ENCODE data around the gene DLGAP4.

Gene DLGAP4, protein sequence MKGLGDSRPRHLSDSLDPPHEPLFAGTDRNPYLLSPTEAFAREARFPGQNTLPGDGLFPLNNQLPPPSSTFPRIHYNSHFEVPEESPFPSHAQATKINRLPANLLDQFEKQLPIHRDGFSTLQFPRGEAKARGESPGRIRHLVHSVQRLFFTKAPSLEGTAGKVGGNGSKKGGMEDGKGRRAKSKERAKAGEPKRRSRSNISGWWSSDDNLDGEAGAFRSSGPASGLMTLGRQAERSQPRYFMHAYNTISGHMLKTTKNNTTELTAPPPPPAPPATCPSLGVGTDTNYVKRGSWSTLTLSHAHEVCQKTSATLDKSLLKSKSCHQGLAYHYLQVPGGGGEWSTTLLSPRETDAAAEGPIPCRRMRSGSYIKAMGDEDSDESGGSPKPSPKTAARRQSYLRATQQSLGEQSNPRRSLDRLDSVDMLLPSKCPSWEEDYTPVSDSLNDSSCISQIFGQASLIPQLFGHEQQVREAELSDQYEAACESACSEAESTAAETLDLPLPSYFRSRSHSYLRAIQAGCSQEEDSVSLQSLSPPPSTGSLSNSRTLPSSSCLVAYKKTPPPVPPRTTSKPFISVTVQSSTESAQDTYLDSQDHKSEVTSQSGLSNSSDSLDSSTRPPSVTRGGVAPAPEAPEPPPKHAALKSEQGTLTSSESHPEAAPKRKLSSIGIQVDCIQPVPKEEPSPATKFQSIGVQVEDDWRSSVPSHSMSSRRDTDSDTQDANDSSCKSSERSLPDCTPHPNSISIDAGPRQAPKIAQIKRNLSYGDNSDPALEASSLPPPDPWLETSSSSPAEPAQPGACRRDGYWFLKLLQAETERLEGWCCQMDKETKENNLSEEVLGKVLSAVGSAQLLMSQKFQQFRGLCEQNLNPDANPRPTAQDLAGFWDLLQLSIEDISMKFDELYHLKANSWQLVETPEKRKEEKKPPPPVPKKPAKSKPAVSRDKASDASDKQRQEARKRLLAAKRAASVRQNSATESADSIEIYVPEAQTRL

GRCh38 chr20:36305602-36306551 is at the start of gene DLGAP4:
DLGAP4 (plus strand) TSS chr20:36306339; CDS start chr20:36431718, 125,379 bp downstream.
- DNase-seq: peak; percentile 23

DNA sequence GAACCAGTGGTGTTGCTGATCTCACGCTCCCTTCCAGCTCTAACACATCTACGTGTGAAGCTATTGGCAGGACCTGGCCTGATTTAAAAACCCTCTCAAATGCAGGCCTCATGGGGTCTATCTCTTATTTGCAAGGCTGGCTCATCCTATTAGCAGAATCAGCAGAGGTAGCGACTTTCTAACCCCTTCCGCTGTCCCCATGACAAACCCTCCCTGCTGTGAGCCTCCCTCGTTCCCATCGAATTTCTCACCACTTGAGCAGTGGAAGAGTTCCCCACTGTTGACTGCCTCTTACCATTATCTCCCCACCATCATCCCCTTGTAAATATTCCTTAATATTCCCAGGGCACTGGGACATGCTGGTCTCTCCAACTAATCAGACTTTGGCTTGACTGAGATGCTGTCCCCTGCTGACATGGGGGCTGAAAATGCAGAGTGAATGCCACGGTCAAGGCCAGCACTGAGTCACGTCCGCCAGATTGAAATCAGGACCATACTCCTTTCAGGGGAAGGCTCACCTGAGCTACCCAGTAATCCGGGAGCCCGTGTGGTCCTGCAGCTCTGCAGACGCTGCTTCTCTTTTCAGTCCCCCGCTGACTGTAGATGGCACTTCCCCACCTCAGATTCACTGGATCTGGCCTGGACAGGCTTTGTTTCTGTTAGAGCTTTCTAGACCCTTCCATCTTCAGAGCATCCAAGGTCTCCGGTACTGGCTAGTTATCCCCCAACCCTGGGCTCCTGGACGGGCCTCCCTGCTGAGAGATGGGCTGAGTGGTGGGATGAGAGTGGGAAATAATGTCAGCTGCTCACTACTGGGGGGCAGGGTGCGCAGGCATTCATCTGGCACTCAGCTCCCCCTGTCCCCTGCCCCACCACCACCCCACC is 46.7 kb upstream of the DLGAP4 start:
- no peak for DNase-seq

GRCh38 chr20:36260316-36260715 is 45.8 kb upstream of the DLGAP4 start:
- DNase-seq: no peak

GRCh38 chr20:36261389-36262105 is 44.6 kb upstream of the DLGAP4 start:
- DNase-seq: no peak

DNA sequence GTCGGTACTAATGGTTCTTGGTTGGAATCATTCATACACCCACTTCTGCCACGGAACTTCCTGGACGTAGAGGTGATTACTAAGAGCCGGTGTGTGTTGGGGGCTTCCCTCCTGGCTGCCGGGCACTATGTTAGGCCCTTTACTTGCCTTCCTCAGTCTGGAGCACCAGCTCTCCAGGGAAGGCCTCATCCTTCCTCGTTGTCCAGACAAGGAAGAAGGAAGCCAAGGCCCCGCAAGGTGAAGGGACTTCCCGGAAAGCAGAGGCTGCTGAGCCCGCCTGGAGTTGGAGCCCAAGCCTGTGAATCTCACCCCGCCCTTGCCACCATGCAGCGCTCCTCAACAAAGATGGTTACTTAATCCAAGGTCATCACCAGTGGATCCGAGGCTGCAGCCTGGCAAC is 43.7 kb upstream of the DLGAP4 start:
- DNase-seq: no peak

DNA sequence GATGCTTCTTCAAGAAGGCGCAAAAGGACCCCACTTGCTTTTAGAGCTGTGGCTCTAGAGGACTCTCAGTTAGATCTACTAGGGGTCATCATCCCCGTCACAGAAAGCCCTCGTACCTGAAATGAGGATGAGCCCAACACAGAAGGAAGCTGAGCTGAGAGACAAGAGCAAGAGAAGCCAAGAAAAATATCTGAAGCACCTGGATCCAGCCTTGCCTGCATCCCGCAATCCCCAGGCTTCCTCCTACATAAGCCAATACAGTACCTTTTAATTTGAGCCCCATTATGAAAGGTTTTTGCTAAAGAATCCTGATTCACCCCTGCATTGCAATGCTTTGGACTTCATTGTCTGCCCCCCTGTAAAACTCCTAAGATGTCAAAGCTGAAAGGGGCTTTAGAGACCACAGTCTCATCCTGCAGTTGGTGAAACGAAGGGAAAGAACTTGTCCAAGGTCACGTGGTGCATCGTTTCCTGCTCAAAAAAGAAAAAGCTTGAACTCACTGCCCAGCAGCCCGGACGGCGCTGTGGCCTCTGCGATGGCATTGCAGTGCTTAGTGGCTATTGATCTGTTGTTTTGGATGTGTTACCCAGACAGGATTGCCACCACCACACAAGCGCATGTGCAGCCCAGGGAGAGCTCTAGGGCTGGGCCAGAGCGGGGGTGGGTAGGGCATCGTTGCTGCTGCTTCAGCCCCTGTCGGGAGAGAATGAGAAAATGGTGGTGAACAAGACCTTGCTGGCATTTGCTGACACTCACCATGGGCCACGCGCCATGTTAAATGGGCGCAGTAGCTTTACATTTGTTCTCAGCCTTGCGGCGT is 41.5 kb upstream of the DLGAP4 start:
- no peak for DNase-seq

DNA sequence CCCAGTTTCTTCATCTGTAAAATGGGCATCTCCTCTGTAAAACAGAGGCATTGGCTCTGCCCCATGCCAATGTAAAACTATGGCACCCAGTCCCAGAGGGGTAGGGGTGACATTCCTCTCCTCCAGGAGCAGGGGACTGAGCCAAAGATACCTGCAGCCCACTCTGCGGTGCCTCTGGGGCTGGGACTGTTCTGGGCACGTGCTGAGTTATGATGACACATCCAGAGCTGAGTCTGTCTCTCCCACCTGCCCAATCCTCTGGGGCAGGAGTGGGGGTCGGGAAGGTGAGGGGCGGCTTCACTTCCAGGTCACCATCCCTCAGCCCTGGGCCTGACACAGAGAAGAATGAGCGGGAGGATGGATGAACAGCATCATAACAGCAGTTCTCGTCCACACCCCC is 40.0 kb upstream of the DLGAP4 start:
- no peak for DNase-seq

DNA sequence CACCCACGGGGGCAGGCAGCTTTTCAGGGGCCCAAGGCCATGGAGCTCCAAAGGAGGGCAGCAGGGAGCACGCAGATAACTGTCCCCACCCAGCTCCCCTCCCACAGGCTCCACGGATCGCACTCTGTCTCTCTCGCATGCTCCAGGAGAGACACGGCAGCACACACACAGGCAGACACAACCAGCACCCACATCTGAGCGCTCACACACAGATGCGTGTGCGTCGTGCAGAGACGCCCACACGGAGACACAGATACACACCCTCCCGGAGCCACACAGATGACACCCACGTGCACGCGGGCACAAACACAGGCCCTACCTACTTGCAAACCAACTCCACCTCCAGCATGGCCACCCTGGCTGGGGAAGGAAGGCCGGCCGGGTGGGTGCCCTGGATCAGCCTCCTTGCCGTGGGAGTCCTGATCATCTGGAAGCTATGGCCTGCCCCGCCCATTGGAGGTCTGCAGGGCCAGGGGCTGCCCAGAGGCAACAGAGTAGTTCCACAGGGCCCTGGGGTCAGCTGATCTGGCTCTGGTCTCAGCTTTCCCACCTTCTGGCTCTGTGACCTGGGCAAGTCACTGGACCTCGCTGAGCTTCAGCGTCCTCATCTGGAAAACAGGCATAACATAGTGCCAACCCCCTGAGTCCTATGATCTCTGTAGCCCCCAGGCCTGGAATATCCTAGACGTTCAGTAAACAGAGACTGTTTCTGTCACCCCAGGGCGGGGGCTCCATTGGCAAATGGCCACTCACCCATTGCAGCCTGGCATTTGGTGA is 38.3 kb upstream of the DLGAP4 start:
- no peak for DNase-seq

DNA sequence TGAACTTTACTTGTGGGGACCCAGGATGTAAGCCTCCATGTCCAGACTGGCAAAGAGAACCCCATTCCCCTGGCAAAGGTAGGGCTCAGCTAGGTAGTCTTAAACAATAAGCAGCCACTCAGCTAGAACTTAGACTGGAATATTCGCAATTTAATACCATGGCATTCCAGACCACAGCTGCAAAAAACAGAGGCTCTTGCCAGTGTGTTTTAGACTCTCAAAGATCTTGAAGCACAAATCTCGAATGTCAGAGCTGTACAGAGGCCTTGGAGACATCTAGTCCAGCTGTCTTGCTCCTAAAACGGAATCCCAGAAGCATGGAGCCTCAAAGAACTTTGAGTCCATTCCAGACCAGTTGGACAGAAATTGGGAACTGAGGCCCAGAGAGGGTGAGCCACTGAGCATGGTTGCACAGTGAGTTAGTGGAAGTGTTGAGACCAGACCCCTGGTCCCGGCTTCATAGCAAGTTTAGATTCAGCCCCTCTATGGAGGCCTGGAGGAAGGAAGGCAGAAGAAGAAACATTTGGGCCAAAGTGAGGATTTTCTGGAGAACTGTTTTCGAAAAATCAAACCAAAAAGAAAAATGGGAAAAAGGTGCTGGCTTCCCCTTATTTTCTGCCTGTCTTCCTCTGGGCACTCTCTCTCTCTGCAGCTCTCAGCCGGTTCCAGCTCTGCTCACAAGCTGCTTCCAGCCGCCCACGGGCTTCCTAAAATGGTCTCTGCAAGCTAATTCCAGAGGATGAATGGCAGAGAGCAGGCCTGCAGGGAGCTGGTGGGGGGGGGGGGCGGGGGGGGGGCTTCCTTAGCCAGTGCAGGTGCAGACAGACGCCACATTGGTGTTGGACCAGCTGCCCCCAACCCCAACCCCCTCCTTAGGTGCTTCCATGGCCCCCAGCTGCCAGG is 37.4 kb upstream of the DLGAP4 start:
- no peak for DNase-seq

GRCh38 chr20:36269507-36269906 is 36.6 kb upstream of the DLGAP4 start:
- DNase-seq: no peak

- DNase-seq: no peak
Measured at GRCh38 chr20:36270744-36271638, 35.1 kb upstream of the DLGAP4 start.

DNA sequence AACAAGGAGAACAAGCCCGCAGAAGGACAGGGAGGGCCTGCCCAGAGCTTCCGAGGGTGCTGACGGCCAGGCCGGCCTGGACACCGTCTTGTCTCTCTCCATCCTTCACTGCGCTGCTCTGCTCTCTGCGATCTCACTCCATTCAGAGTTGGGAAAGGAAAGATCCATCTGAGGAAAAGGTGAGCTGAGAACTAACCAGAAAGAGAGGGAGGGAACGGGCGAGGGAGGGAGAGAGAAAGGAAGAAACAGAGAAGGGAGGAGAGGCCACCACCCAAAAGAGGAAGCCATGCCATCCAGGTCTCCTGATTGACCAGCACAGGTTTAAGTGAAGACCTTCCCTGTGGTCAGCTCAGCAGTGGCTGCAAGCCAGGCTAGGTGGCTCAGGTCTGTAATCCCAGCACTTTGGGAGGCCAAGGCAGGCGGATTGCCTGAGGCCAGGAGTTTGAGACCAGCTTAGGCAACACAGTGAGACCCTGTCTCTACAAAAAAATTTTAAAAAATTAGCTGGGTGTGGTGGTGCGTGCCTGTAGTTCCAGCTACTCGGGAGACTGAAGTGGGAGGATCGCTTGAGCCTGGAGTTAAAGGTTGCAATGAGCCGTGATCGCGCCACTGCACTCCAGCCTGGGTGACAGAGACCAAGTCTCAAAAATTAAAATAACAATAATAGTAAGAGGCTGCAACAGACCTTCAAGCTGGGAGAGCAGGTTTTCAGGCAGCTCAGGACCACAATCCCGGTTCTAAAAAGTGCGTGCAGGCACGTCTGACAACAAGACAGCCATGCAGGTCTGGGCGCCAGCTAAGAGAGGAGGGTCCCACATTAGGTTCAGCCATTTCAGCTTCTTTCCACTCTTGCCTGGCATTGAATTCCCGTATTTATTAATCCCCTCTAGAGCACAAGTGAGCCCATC is 34.2 kb upstream of the DLGAP4 start:
- no peak for DNase-seq

- no peak for DNase-seq
Measured at GRCh38 chr20:36272547-36273220, 33.5 kb upstream of the DLGAP4 start.

- DNase-seq: no peak
Measured at GRCh38 chr20:36273414-36274180, 32.5 kb upstream of the DLGAP4 start.

Data from activated naive CD4-positive, alpha-beta T cell treated with anti-CD3 and anti-CD28 coated beads, Interleukin-2, amount 50 U/mL, for 16 hours (primary cell).